SK-N-SH (cell line): ENCODE data around the gene DMD. TPM values are rescaled to one million over a fixed set of nuclear protein-coding genes. Genes with fewer than 3 reads are reported as not detected.
A peak's percentile ranks its signal among the peaks of the same experiment; 100 is the strongest.

Experiments
- CTCF ChIA-PET: fragments of 300-600, 350-600 bp; formaldehyde crosslinking; extraction: SDS; loops from one replicate; lab custom pipeline; 2021; lab: Yijun Ruan, JAX
- POLR2A ChIA-PET: fragments of 350-600 bp; sonication (Branson Sonifier 250); formaldehyde crosslinking; extraction: SDS; loops from one replicate; lab custom pipeline; 2020; ENCODE audit warnings: antibody characterized with exemption, inconsistent platforms; lab: Yijun Ruan, JAX
- DNase-seq: peaks from one replicate; pipeline ENCODE4 v3.0.0; 2012
- H2AFZ ChIP-seq: fragments of 200-600 bp; sonication (generic); 2 replicates; pipeline ENCODE4 v1.8.1; 2016; ENCODE audit warnings: antibody characterized with exemption, mild to moderate bottlenecking, low read depth
- H3F3A ChIP-seq: fragments of 200-600 bp; sonication (generic); replicated peaks from 2 replicates; pipeline ENCODE3; 2016; ENCODE audit warnings: antibody characterized with exemption, mild to moderate bottlenecking; ENCODE audit not compliant: insufficient read depth
- H3K27ac ChIP-seq, 2 experiments: fragments of 200-500 bp in 1 of 2; fragments of 200-600 bp in 1 of 2; sonication (Bioruptor generic) in 1 of 2; sonication (generic), shearing (Covaris generic) in 1 of 2; 2 replicates each; pipeline versions ENCODE4 v1.5.1 to v1.6.1; 2014 to 2016; ENCODE audit warnings: low read depth in 2 of 2, inconsistent platforms in 1 of 2, low read length in 1 of 2, mild to moderate bottlenecking in 1 of 2, mixed read lengths in 1 of 2
- H3K27me3 ChIP-seq: fragments of 200-600 bp; sonication (generic), shearing (Covaris generic); 2 replicates; pipeline ENCODE4 v1.6.1; 2016; ENCODE audit warnings: mixed run types; ENCODE audit not compliant: insufficient read depth
- H3K36me3 ChIP-seq, 2 experiments: fragments of 200-500 bp in 1 of 2; fragments of 200-600 bp in 1 of 2; sonication (Bioruptor generic) in 1 of 2; sonication (generic) in 1 of 2; replicated peaks in 1 of 2; 2 replicates each; pipeline versions ENCODE3 to v1.5.1; 2014 to 2016; ENCODE audit warnings: low read length in 1 of 2, mild to moderate bottlenecking in 1 of 2; ENCODE audit not compliant: insufficient read depth in 2 of 2, control insufficient read depth in 1 of 2
- H3K4me1 ChIP-seq, 2 experiments: fragments of 200-500 bp in 1 of 2; fragments of 200-600 bp in 1 of 2; sonication (Bioruptor generic) in 1 of 2; sonication (generic), shearing (Covaris generic) in 1 of 2; 2 replicates each; pipeline versions ENCODE4 v1.5.1 to v1.6.1; 2014 to 2016; ENCODE audit warnings: low read depth in 1 of 2, low read length in 1 of 2, mixed run types in 1 of 2; ENCODE audit not compliant: insufficient read depth in 2 of 2, control insufficient read depth in 1 of 2
- H3K4me2 ChIP-seq: fragments of 200-600 bp; sonication (generic), shearing (Covaris generic); 2 replicates; pipeline ENCODE4 v1.6.1; 2017; ENCODE audit warnings: mixed run types
- H3K4me3 ChIP-seq, 2 experiments: fragments of 200-500 bp in 1 of 2; fragments of 200-600 bp in 1 of 2; sonication (Bioruptor generic) in 1 of 2; sonication (generic), shearing (Covaris generic) in 1 of 2; 2 replicates each; pipeline versions ENCODE4 v1.5.1 to v1.8.1; 2014 to 2016; ENCODE audit warnings: low read depth in 2 of 2, inconsistent platforms in 1 of 2, low read length in 1 of 2, mild to moderate bottlenecking in 1 of 2, mixed read lengths in 1 of 2, moderate library complexity in 1 of 2
- H3K79me2 ChIP-seq: fragments of 200-600 bp; sonication (generic); 2 replicates; pipeline ENCODE4 v1.8.1; 2017; ENCODE audit warnings: mild to moderate bottlenecking; ENCODE audit not compliant: insufficient read depth
- H3K9ac ChIP-seq: fragments of 200-600 bp; sonication (generic); 2 replicates; pipeline ENCODE4 v1.6.1; 2017; ENCODE audit warnings: mixed run types
- H3K9me2 ChIP-seq: fragments of 200-600 bp; sonication (generic); 2 replicates; pipeline ENCODE4 v1.6.1; 2017; ENCODE audit warnings: mixed run types
- H3K9me3 ChIP-seq: fragments of 200-600 bp; sonication (generic); 2 replicates; pipeline ENCODE4 v1.6.1; 2017; ENCODE audit warnings: mixed run types, mild to moderate bottlenecking, moderate library complexity
- H4K20me1 ChIP-seq: fragments of 200-600 bp; sonication (generic); 2 replicates; pipeline ENCODE4 v1.6.1; 2017; ENCODE audit warnings: mild to moderate bottlenecking, mixed run types; ENCODE audit not compliant: insufficient read depth
- CTCF ChIP-seq: fragments of 200-600 bp; sonication (generic); IDR thresholded peaks from 2 replicates; pipeline ENCODE4 v1.6.1; 2017; ENCODE audit warnings: antibody characterized with exemption, mild to moderate bottlenecking, moderate library complexity
- ELF1 ChIP-seq: IDR thresholded peaks from 2 replicates; pipeline ENCODE4 v1.4.0; 2012
- EP300 ChIP-seq, 2 experiments: IDR thresholded peaks; 2 replicates each; pipeline versions ENCODE4 v1.4.0 to v1.6.1; 2012; ENCODE audit warnings: borderline replicate concordance in 1 of 2, low read depth in 1 of 2, low read length in 1 of 2
- EZH2phosphoT487 ChIP-seq: fragments of 200-600 bp; sonication (generic); IDR thresholded peaks from 2 replicates; pipeline ENCODE4 v1.6.1; 2017; ENCODE audit warnings: low read depth, mixed run types, mild to moderate bottlenecking, antibody characterized with exemption, moderate library complexity, borderline replicate concordance
- FOSL2 ChIP-seq: IDR thresholded peaks from 2 replicates; pipeline ENCODE4 v1.4.0; 2012; ENCODE audit warnings: low read depth, mild to moderate bottlenecking, moderate library complexity, borderline replicate concordance
- FOXM1 ChIP-seq: IDR thresholded peaks from 2 replicates; pipeline ENCODE4 v1.4.0; 2012; ENCODE audit warnings: low read depth, mild to moderate bottlenecking
- JUND ChIP-seq: IDR thresholded peaks from 2 replicates; pipeline ENCODE4 v1.4.0; 2012
- MEF2A ChIP-seq: IDR thresholded peaks from 2 replicates; pipeline ENCODE4 v1.4.0; 2012; ENCODE audit warnings: low read depth, borderline replicate concordance
- MXI1 ChIP-seq: IDR thresholded peaks from 2 replicates; pipeline ENCODE4 v1.6.1; 2012; ENCODE audit warnings: mild to moderate bottlenecking, low read depth, low read length, improper control_type of control experiment
- NRF1 ChIP-seq: IDR thresholded peaks from 2 replicates; pipeline ENCODE4 v1.6.1; 2012; ENCODE audit warnings: low read depth, mild to moderate bottlenecking, low read length
- PBX3 ChIP-seq: IDR thresholded peaks from 2 replicates; pipeline ENCODE4; 2012
- POLR2AphosphoS5 ChIP-seq: IDR thresholded peaks from 2 replicates; pipeline ENCODE4 v1.6.1; 2012; ENCODE audit warnings: low read depth, low read length
- RAD21 ChIP-seq: IDR thresholded peaks from 2 replicates; pipeline ENCODE4 v1.6.1; 2012; ENCODE audit warnings: mild to moderate bottlenecking, low read length
- RFX5 ChIP-seq: IDR thresholded peaks from 2 replicates; pipeline ENCODE4 v1.6.1; 2012; ENCODE audit warnings: mild to moderate bottlenecking, improper control_type of control experiment, low read length
- TAF1 ChIP-seq: IDR thresholded peaks from 2 replicates; pipeline ENCODE4 v1.6.1; 2012; ENCODE audit warnings: low read depth, mild to moderate bottlenecking, low read length, moderate library complexity, borderline replicate concordance
- TCF12 ChIP-seq: IDR thresholded peaks from 2 replicates; pipeline ENCODE4 v1.4.0; 2012
- USF1 ChIP-seq: IDR thresholded peaks from 2 replicates; pipeline ENCODE4 v1.4.0; 2012; ENCODE audit warnings: low read depth, borderline replicate concordance
- YY1 ChIP-seq: IDR thresholded peaks from 2 replicates; pipeline ENCODE4 v1.4.0; 2012; ENCODE audit warnings: low read depth, mild to moderate bottlenecking
- WGBS: methylation state at CpG from one replicate; pipeline ENCODE4 v1.1.6; 2017; ENCODE audit warnings: low lambda C conversion rate; 5-methylcytosine and 5-hydroxymethylcytosine counted together
- polyA plus RNA-seq, 3 experiments: library from polyadenylated mRNA; depleted of rRNA; stranded (reverse); fragments of >200 nt; gene quantifications; 2 replicates each; pipeline ENCODE4 v1.2.3, GENCODE V29; 2012
- TF ChIP-seq, protein P1 (sequence below): fragments of 150-350 bp; IDR thresholded peaks from 2 replicates; pipeline ENCODE4 v1.6.1; 2016; ENCODE audit warnings: mild to moderate bottlenecking, low read depth, low read length
- TF ChIP-seq, protein P2 (sequence below): IDR thresholded peaks from 2 replicates; pipeline ENCODE4 v1.4.0; 2012; ENCODE audit warnings: low read depth

Gene DMD
- polyA plus RNA-seq, 1 of the 3 experiments (the other 2 are of a cell fraction): 3.9 TPM

GRCh38 chrX:31223817-31224216, 1987.5 kb downstream of the DMD start:
- no peak for DNase-seq
- no peaks in the 10 kb centered on the region for H3K79me2 ChIP-seq
- CTCF ChIA-PET: interaction anchor here (2.7 kb wide), 1 partner anchor 10 kb away, joined by 17 read pairs; no protein-coding TSS in a partner anchor
- peak overlapping the region in 1 of 2 experiments; percentile 30; a peak in 2 of 4 replicates for H3K27ac ChIP-seq
- H3F3A ChIP-seq: peaks cover 6% of the 10 kb centered on the region
- TF ChIP-seq MEF2A (peak; percentile 47; the same call in 1 of the 2 replicates), RAD21 (no peak), EZH2phosphoT487 (no peak)
- WGBS: 31% methylated on average over 3 of the region's 3 CpGs
- H3K36me3 ChIP-seq: no peaks in the 10 kb centered on the region
- no peak overlapping the region for H2AFZ ChIP-seq
- no peaks in the 10 kb centered on the region; a peak in 1 of 4 replicates for H3K4me1 ChIP-seq
- H3K27me3 ChIP-seq: no peaks in the 10 kb centered on the region
- H4K20me1 ChIP-seq: no peaks in the 10 kb centered on the region
- no peaks in the 10 kb centered on the region for H3K9me3 ChIP-seq
- no peaks in the 10 kb centered on the region for H3K9me2 ChIP-seq
- POLR2A ChIA-PET: no interaction called here
- H3K4me2 ChIP-seq: no peak overlapping the region
- H3K9ac ChIP-seq: no peak overlapping the region
- no peak overlapping the region for H3K4me3 ChIP-seq

DNA sequence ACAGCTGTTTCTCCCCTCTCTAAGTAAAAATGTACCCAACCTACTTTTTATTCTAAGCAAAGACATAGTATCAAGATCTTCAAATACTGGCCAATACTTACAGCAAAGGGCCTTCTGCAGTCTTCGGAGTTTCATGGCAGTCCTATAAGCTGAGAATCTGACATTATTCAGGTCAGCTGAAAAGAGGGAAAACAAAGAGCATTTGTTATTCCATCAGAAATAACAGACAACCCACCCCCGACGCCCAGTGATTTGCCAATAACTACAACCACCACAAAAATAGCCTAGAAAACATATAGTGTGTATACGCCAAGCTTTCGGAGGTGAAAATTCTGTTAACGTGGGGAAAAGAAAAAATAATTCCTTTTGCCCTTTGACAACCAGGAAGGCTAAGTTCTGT, 1988.4 kb downstream of the DMD start:
- Histone ChIP-seq H3K36me3 (no peaks in the 10 kb centered on the region), H3K27me3 (no peaks in the 10 kb centered on the region), H2AFZ (no peak overlapping the region), H3K4me3 (no peak overlapping the region), H3K79me2 (no peaks in the 10 kb centered on the region), H3K9ac (no peak overlapping the region), H3K4me2 (no peak overlapping the region), H3K27ac (no peak overlapping the region), H3F3A (peaks cover 6% of the 10 kb centered on the region), H3K4me1 (no peaks in the 10 kb centered on the region; a peak in 1 of 4 replicates), H4K20me1 (no peaks in the 10 kb centered on the region), H3K9me3 (no peaks in the 10 kb centered on the region), H3K9me2 (no peaks in the 10 kb centered on the region)
- DNase-seq: no peak
- CTCF ChIA-PET: interaction anchor here (2.7 kb wide), 1 partner anchor 9 kb away, joined by 17 read pairs; no protein-coding TSS in a partner anchor
- POLR2A ChIA-PET: no interaction called here
- TF ChIP-seq ELF1: no peak
- TF ChIP-seq MXI1: no peak
- TF ChIP-seq POLR2AphosphoS5: no peak
- TF ChIP-seq PBX3: no peak
- TF ChIP-seq, protein P1, sequence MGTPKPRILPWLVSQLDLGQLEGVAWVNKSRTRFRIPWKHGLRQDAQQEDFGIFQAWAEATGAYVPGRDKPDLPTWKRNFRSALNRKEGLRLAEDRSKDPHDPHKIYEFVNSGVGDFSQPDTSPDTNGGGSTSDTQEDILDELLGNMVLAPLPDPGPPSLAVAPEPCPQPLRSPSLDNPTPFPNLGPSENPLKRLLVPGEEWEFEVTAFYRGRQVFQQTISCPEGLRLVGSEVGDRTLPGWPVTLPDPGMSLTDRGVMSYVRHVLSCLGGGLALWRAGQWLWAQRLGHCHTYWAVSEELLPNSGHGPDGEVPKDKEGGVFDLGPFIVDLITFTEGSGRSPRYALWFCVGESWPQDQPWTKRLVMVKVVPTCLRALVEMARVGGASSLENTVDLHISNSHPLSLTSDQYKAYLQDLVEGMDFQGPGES: no peak
- no peak for TF ChIP-seq TAF1
- no peak for TF ChIP-seq FOSL2
- no peak for TF ChIP-seq JUND
- no peak for TF ChIP-seq TCF12
- no peak for TF ChIP-seq CTCF
- no peak for TF ChIP-seq YY1
- no peak for TF ChIP-seq EP300 (IDR thresholded peaks at IDR 0.05; ENCODE audit: borderline replicate concordance in 1 of 2, low read depth in 1 of 2, low read length in 1 of 2)
- TF ChIP-seq FOXM1: no peak
- TF ChIP-seq, protein P2, sequence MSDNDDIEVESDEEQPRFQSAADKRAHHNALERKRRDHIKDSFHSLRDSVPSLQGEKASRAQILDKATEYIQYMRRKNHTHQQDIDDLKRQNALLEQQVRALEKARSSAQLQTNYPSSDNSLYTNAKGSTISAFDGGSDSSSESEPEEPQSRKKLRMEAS: no peak
- no peak for TF ChIP-seq USF1
- TF ChIP-seq MEF2A: no peak
- no peak for TF ChIP-seq RFX5
- TF ChIP-seq NRF1: no peak
- WGBS: 46% methylated on average over 6 of the region's 6 CpGs
